H1 (cell line): ENCODE data around the gene HK2. TPM values are rescaled to one million over a fixed set of nuclear protein-coding genes. Genes with fewer than 3 reads are reported as not detected.

Experiments used
- CTCF ChIA-PET: fragments of 300-600 bp; sonication (Branson Sonifier 250); formaldehyde crosslinking; loops from one replicate; lab custom pipeline; 2021; ENCODE audit not compliant: partially characterized antibody; lab: Charles Lee
- POLR2A ChIA-PET: fragments of 300-600 bp; sonication (Branson Sonifier 250); formaldehyde crosslinking; loops from one replicate; lab custom pipeline; 2021; ENCODE audit warnings: inconsistent platforms; ENCODE audit not compliant: partially characterized antibody; lab: Charles Lee
- DNase-seq, 2 experiments: peaks; one replicate each; pipeline versions ENCODE4 v3.0.0 to v3.0.0-alpha.2; 2010 to 2022; ENCODE audit warnings: low spot score in 2 of 2, low read depth in 1 of 2, mixed read lengths in 1 of 2
- FAIRE-seq: peaks from 2 replicates; lab custom pipeline; 2011; peaks lifted over from hg19 to GRCh38; lab: Jason Lieb, UNC
- H2AFZ ChIP-seq: 2 replicates; pipeline ENCODE4 v1.8.1; 2012; ENCODE audit warnings: low read length, inconsistent platforms
- H2AK5ac ChIP-seq: 2 replicates; pipeline ENCODE4 v1.6.1; 2013; ENCODE audit warnings: low read depth, low read length
- H2BK120ac ChIP-seq: replicated peaks from 2 replicates; pipeline ENCODE3; 2013; ENCODE audit warnings: low read depth, low read length, inconsistent platforms
- H2BK12ac ChIP-seq: 2 replicates; pipeline ENCODE4 v1.6.1; 2013; ENCODE audit warnings: low read depth, low read length
- H2BK15ac ChIP-seq: 2 replicates; pipeline ENCODE4 v1.6.1; 2013; ENCODE audit warnings: low read length
- H2BK20ac ChIP-seq: 2 replicates; pipeline ENCODE4 v1.6.1; 2013; ENCODE audit warnings: low read length
- H2BK5ac ChIP-seq: 2 replicates; pipeline ENCODE4 v1.6.1; 2013; ENCODE audit warnings: low read depth, low read length
- H3K14ac ChIP-seq: 2 replicates; pipeline ENCODE4 v1.6.1; 2013; ENCODE audit warnings: inconsistent platforms; ENCODE audit not compliant: insufficient read length
- H3K18ac ChIP-seq: 2 replicates; pipeline ENCODE4 v1.6.1; 2013; ENCODE audit warnings: low read length; ENCODE audit errors: extremely low read depth
- H3K23ac ChIP-seq: 2 replicates; pipeline ENCODE4 v1.6.1; 2013; ENCODE audit warnings: inconsistent platforms; ENCODE audit not compliant: insufficient read length
- H3K23me2 ChIP-seq: 2 replicates; pipeline ENCODE4 v1.6.1; 2013; ENCODE audit warnings: low read depth, low read length
- H3K27ac ChIP-seq: 2 replicates; pipeline ENCODE4 v1.6.1; 2011; ENCODE audit warnings: low read depth, low read length, inconsistent platforms
- H3K27me3 ChIP-seq, 4 experiments: replicated peaks in 1 of 4; 1 replicate in 1 of 4; 2 replicates in 3 of 4; pipeline versions ENCODE4 v1.6.1 to v1.8.1; 2011 to 2013; ENCODE audit warnings: low read length in 3 of 4, mild to moderate bottlenecking in 3 of 4, inconsistent platforms in 2 of 4, mixed read lengths in 2 of 4, moderate library complexity in 1 of 4; ENCODE audit not compliant: control insufficient read depth in 3 of 4, insufficient read depth in 3 of 4; ENCODE audit errors: extremely low read depth in 1 of 4
- H3K36me3 ChIP-seq, 4 experiments: 2 replicates each; pipeline versions ENCODE4 v1.6.1 to v1.8.1; 2011 to 2013; ENCODE audit warnings: mild to moderate bottlenecking in 4 of 4, low read length in 3 of 4, moderate library complexity in 2 of 4, control low read depth in 1 of 4, inconsistent platforms in 1 of 4; ENCODE audit not compliant: insufficient read depth in 4 of 4, control insufficient read depth in 2 of 4
- H3K4ac ChIP-seq: replicated peaks from 2 replicates; pipeline ENCODE3; 2013; ENCODE audit warnings: low read length, low read depth, mixed read lengths, inconsistent platforms; ENCODE audit not compliant: insufficient read length
- H3K4me1 ChIP-seq, 4 experiments: replicated peaks in 1 of 4; 1 replicate in 1 of 4; 2 replicates in 3 of 4; pipeline versions ENCODE4 v1.6.1 to v1.8.1; 2011 to 2013; ENCODE audit warnings: low read length in 3 of 4, inconsistent platforms in 2 of 4, mixed read lengths in 1 of 4; ENCODE audit not compliant: insufficient read depth in 4 of 4, control insufficient read depth in 3 of 4
- H3K4me2 ChIP-seq, 2 experiments: 2 replicates each; pipeline versions ENCODE4 v1.6.1 to v1.8.1; 2011 to 2013; ENCODE audit warnings: low read depth in 2 of 2, low read length in 2 of 2, control low read depth in 1 of 2, inconsistent platforms in 1 of 2, mild to moderate bottlenecking in 1 of 2; ENCODE audit not compliant: insufficient read depth in 1 of 2
- H3K4me3 ChIP-seq, 4 experiments: fragments of 200-600, 300-600 bp in 1 of 4; sonication (generic), shearing (Covaris generic), sonication (Bioruptor Twin) in 1 of 4; 2 replicates each; pipeline versions ENCODE4 v1.5.1 to v1.8.1; 2011 to 2016; ENCODE audit warnings: low read length in 4 of 4, low read depth in 3 of 4, control low read depth in 2 of 4, inconsistent platforms in 2 of 4, mild to moderate bottlenecking in 2 of 4, mixed read lengths in 1 of 4, moderate library complexity in 1 of 4; ENCODE audit not compliant: insufficient read depth in 2 of 4; ENCODE audit errors: extremely low read depth in 1 of 4
- H3K56ac ChIP-seq: replicated peaks from 2 replicates; pipeline ENCODE3; 2013; ENCODE audit warnings: low read depth, mild to moderate bottlenecking, mixed read lengths, low read length, inconsistent platforms; ENCODE audit not compliant: insufficient read length
- H3K79me1 ChIP-seq: 2 replicates; pipeline ENCODE4 v1.6.1; 2013; ENCODE audit warnings: low read depth, low read length, control low read depth
- H3K79me2 ChIP-seq, 2 experiments: 2 replicates each; pipeline versions ENCODE4 v1.6.1 to v1.8.1; 2012 to 2013; ENCODE audit warnings: low read length in 2 of 2, mild to moderate bottlenecking in 2 of 2, inconsistent platforms in 1 of 2; ENCODE audit not compliant: insufficient read depth in 2 of 2, control insufficient read depth in 1 of 2
- H3K9ac ChIP-seq, 4 experiments: replicated peaks in 1 of 4; 1 replicate in 1 of 4; 2 replicates in 3 of 4; pipeline versions ENCODE4 v1.6.1 to v1.8.1; 2011 to 2013; ENCODE audit warnings: low read depth in 3 of 4, low read length in 3 of 4, control low read depth in 2 of 4, mild to moderate bottlenecking in 2 of 4, moderate library complexity in 2 of 4, inconsistent platforms in 1 of 4; ENCODE audit errors: extremely low read depth in 1 of 4
- H3K9me3 ChIP-seq, 2 experiments: 2 replicates each; pipeline versions ENCODE4 v1.6.1 to v1.8.1; 2012 to 2013; ENCODE audit warnings: mild to moderate bottlenecking in 2 of 2, moderate library complexity in 2 of 2, control low read depth in 1 of 2, inconsistent platforms in 1 of 2, low read depth in 1 of 2, low read length in 1 of 2, mixed read lengths in 1 of 2; ENCODE audit not compliant: insufficient read depth in 2 of 2
- H4K20me1 ChIP-seq, 2 experiments: replicated peaks in 1 of 2; 2 replicates each; pipeline versions ENCODE3 to v1.8.1; 2011 to 2013; ENCODE audit warnings: inconsistent platforms in 2 of 2, low read length in 2 of 2, mild to moderate bottlenecking in 1 of 2; ENCODE audit not compliant: insufficient read depth in 2 of 2, control insufficient read depth in 1 of 2
- H4K5ac ChIP-seq: 2 replicates; pipeline ENCODE4 v1.6.1; 2013; ENCODE audit warnings: low read length, low read depth, mixed read lengths, inconsistent platforms; ENCODE audit not compliant: insufficient read length
- H4K8ac ChIP-seq: 2 replicates; pipeline ENCODE4 v1.8.0; 2013; ENCODE audit warnings: mild to moderate bottlenecking, moderate library complexity, low read length, inconsistent platforms; ENCODE audit not compliant: insufficient read depth; ENCODE audit errors: extremely low read depth
- H4K91ac ChIP-seq: replicated peaks from 2 replicates; pipeline ENCODE3; 2013; ENCODE audit warnings: low read length, mixed read lengths, inconsistent platforms; ENCODE audit not compliant: insufficient read length
- BCL11A ChIP-seq, 2 experiments: IDR thresholded peaks; one replicate each; pipeline ENCODE4 v1.6.1; 2011; ENCODE audit warnings: low read depth in 2 of 2, low read length in 2 of 2, mild to moderate bottlenecking in 2 of 2
- CBX5 ChIP-seq: fragments of 300-800, 300-1000 bp; sonication (generic); IDR thresholded peaks from 2 replicates; pipeline ENCODE4 v1.7.1; 2016; ENCODE audit warnings: antibody characterized with exemption, low read length, low read depth
- SIN3A ChIP-seq, 2 experiments: IDR thresholded peaks in 1 of 2; conservative IDR thresholded peaks in 1 of 2; 2 replicates each; pipeline ENCODE4 v1.6.1; 2011 to 2012; ENCODE audit warnings: low read length in 2 of 2, improper control_type of control experiment in 1 of 2, low read depth in 1 of 2, mild to moderate bottlenecking in 1 of 2
- TAF7 ChIP-seq: optimal IDR thresholded peaks from 2 replicates; pipeline ENCODE3; 2011; ENCODE audit warnings: low read depth, mild to moderate bottlenecking, inconsistent platforms, low read length, moderate library complexity, borderline replicate concordance
- WGBS, 2 experiments: shearing (Covaris generic) in 1 of 2; methylation state at CpG; one replicate each; pipeline versions ENCODE4 v1.1.6 to v1.1.7; 2013 to 2015; ENCODE audit warnings: low lambda C conversion rate in 2 of 2, mixed read lengths in 2 of 2, inconsistent platforms in 1 of 2, low coverage in 1 of 2, missing lambda C conversion rate in 1 of 2; ENCODE audit not compliant: insufficient replicate concordance in 2 of 2, insufficient coverage in 1 of 2, insufficient read length in 1 of 2; ENCODE audit errors: extremely low coverage in 1 of 2, missing lambda C conversion rate in 1 of 2; 5-methylcytosine and 5-hydroxymethylcytosine counted together
- polyA plus RNA-seq, 7 experiments: library from polyadenylated mRNA; depleted of rRNA in 3 of 7; stranded (reverse) in 5 of 7; unstranded in 2 of 7; fragments of >200 nt in 5 of 7; fragments of 200-250 nt in 2 of 7; gene quantifications; 1 replicate in 5 of 7; 2 replicates in 1 of 7; 4 replicates in 1 of 7; pipeline versions ENCODE4 v1.2.1 to v1.2.3, GENCODE V29; 2011 to 2013; ENCODE audit warnings: missing spikeins in 2 of 7, mixed read lengths in 2 of 7
- total RNA-seq: library from RNA; stranded (reverse); fragmentation: NEBNext Ultra II Directional; extraction: Animal tissue kit (Norgen Biotek cat#: 25700); gene quantifications from 2 replicates; pipeline ENCODE4 v1.2.1, GENCODE V29; 2021

The HK2 gene
- total and polyA plus RNA-seq, 2 of the 8 experiments (the other 6 are each of a cell fraction or from before 2014, with no cell fraction given) = 22.1 to 61.9 TPM

- TF ChIP-seq CBX5 = no peak
- no peak for TF ChIP-seq BCL11A (IDR thresholded peaks at IDR 0.05; ENCODE audit: low read depth in 2 of 2, low read length in 2 of 2)
- no peak for TF ChIP-seq TAF7
- TF ChIP-seq SIN3A (conservative IDR thresholded peaks at IDR 0.05 in 1 of 2, IDR thresholded peaks at IDR 0.05 in 1 of 2; ENCODE audit: low read depth in 1 of 2, low read length in 2 of 2) = no peak
- H3K4me2 ChIP-seq = no peak overlapping the region
- no peak overlapping the region for H3K56ac ChIP-seq
- DNase-seq (no peak), FAIRE-seq (no peak)
- H3K79me2 ChIP-seq = no peaks in the 10 kb centered on the region
- CTCF ChIA-PET = no interaction called here
- no peak overlapping the region for H3K18ac ChIP-seq
- peaks cover 13 to 22% (median 17%) of the 10 kb centered on the region in 4 experiments; a peak in 7 of 8 replicates for H3K36me3 ChIP-seq
- H3K4me1 ChIP-seq = peaks cover 0 to 4% (median under 1%) of the 10 kb centered on the region in 4 experiments; a peak in 2 of 7 replicates
- H3K23me2 ChIP-seq = no peaks in the 10 kb centered on the region
- no peak overlapping the region for H3K9ac ChIP-seq
- no peak overlapping the region for H2BK120ac ChIP-seq
- no peak overlapping the region for H2BK15ac ChIP-seq
- no peaks in the 10 kb centered on the region for H3K27me3 ChIP-seq
- H2AFZ ChIP-seq = no peak overlapping the region
- H3K14ac ChIP-seq = no peak overlapping the region
- no peak overlapping the region for H3K4me3 ChIP-seq
- H2BK5ac ChIP-seq = no peak overlapping the region
- H3K79me1 ChIP-seq = no peaks in the 10 kb centered on the region
- POLR2A ChIA-PET = no interaction called here
- no peak overlapping the region for H3K4ac ChIP-seq
- H2AK5ac ChIP-seq = no peak overlapping the region
- H3K9me3 ChIP-seq = no peaks in the 10 kb centered on the region
- no peak overlapping the region for H4K8ac ChIP-seq
- no peak overlapping the region for H2BK20ac ChIP-seq
- 96% methylated on average over 2 of the region's 2 CpGs; no CpG with 5 or more reads in 1 of the 2 experiments for WGBS, 2 experiments
- no peak overlapping the region for H2BK12ac ChIP-seq
- no peak overlapping the region for H4K5ac ChIP-seq
- H3K27ac ChIP-seq = no peak overlapping the region
- H3K23ac ChIP-seq = no peak overlapping the region
- no peak overlapping the region for H4K91ac ChIP-seq
- no peaks in the 10 kb centered on the region for H4K20me1 ChIP-seq
Measured at GRCh38 chr2:74895001-74895400, 61.1 kb downstream of the HK2 start.
